GM18861 (cell line): Measurements from ENCODE around the gene BAD.
A peak's percentile ranks its signal among the peaks of the same experiment; 100 is the strongest.

Experiments used
- ATAC-seq: cut with Tn5 transposase; IDR thresholded peaks from one replicate; pipeline ENCODE4 v1.9.1; 2021; ENCODE audit not compliant: unreplicated experiment

Gene BAD

DNA sequence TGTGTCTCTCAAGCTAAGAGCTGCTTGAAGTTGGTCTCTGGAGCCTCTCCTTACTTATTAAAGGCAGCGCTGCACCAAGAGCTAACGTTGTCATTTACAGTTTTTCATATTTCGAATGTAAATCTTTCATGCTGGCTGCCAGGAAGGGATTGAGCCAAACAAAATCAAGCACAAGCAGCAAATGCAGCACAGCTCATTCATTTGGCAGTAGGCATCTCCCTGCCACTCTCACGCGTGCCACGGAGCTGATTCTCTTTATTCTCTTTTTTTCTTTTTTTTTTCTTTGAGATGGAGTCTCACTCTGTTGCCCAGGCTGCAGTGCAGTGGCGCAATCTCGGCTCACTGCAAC is 51.5 kb downstream of the BAD start:
- no peak for ATAC-seq

DNA sequence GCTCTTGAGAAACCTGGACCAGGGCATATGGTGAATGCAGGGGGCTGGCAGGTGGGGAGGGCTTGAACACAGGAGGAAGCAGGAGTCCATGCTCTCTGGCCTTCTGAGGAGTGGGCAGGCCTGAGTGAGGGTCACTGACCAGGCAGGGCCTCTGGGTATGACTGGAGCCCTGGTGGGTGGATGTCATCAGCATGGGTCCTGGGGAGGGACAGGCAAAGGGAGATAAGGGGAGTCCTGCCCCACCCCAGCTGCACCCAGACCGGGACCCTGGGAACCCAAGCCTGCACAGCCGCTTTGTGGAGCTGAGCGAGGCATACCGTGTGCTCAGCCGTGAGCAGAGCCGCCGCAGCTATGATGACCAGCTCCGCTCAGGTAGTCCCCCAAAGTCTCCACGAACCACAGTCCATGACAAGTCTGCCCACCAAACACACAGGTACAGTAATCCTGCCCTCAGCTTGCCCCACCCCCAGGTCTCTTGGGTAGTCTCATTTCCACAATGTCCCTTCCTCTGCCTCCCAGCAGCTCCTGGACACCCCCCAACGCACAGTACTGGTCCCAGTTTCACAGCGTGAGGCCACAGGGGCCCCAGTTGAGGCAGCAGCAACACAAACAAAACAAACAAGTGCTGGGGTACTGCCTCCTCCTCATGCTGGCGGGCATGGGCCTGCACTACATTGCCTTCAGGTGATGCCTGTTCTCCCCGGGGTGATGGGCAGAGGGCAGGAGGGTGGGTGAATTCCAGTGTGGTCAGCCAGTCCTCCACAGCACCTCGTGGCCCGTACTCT is 52.1 kb downstream of the BAD start:
- no peak for ATAC-seq

DNA sequence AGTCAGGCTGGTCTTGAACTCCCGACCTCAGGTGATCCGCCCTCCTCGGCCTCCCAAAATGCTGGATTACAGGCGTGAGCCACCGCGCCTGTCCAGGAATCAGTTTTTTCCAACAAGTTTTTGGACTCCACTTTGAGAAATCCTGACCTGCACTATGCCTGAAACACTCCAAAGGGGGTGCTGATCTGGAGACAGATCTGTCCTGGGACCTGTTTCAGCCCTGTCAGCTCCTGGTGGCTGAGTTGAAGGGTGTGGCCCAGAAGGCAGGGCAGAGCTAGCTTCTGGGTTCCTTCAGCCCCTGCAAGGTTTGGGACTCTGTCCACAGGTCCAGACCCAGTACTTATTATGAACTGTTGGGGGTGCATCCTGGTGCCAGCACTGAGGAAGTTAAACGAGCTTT is 52.9 kb downstream of the BAD start:
- ATAC-seq = no peak

DNA sequence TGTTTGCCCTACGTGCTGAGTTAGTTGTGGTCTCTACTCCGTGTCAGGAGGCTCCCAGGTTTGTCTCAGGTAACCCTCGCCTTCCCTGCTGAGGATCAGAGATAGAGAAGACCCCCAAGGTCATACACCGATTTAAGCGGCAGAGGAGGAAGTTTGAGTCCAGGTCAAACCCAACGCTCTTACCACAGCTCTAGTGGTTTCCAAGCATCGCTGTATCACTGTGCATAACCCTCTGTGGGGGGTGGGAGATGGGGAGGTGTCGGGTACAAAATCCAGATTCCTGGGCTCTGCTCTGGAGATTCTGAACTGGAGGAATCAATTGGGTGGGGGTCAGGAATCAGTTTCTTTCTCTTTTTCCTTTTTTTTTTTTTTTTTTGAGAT is 53.5 kb downstream of the BAD start:
- no peak for ATAC-seq

DNA sequence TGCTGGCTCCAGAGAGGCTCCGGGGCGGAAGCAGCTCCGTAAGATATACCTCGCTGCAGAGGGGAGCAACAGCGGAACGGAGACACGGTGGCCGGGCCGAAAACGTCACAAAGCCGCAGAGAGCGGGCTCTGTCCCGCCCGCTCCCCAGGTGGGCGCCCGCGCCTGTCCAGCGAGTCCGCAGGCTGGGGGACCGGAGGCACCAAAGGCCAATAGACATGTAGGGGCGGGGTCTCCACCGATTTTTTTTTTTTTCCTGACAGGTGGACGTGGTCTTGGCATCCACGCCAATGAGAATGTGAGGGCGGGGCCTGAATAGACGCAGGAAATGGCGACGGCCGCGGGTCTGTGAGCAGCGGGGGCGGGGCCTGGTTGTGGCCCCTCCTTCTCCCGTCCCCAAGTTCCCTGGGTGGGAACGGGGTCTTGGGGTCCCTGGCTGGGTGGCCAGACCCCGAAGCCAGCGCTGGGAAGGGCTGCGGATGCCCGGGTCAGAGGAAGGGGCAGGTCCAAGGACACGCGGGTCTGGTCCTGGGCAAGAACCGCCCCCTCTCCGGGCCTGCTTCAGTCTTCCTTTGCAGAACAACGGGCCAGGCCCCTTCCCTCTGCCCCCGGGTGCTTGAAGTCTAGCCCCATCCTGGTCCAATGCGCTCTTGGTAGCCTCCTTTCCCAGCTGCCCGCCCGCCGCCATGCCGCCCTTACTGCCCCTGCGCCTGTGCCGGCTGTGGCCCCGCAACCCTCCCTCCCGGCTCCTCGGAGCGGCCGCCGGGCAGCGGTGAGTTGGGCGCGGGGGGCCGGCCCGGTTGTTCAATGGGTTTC is 54.1 kb downstream of the BAD start, which contains the start of gene DNAJC4:
Gene DNAJC4 (plus strand): TSS at position 378 of the 814 bp plus-strand sequence. CDS start 307 bp downstream, at position 685.
- ATAC-seq = no peak

DNA sequence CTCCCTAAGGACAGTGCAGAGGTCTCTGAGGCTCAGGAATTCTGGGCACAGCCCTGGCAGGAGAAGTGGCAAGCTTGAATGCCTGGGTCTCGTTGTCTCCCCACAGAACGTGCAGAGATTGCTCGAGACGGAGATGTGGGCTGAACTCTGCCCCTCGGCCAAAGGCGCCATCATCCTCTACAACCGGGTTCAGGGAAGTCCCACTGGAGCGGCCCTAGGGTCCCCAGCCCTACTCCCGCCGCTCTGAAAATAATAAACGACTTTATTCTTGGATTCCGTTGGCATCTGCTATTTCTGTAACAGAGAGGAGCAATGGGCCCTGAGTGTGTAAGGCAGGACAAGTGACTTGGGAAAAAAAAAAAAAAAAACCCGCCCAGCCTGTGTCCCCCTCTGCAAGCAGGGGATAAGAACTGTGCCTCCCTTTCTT is 54.7 kb downstream of the BAD start:
- no peak for ATAC-seq

DNA sequence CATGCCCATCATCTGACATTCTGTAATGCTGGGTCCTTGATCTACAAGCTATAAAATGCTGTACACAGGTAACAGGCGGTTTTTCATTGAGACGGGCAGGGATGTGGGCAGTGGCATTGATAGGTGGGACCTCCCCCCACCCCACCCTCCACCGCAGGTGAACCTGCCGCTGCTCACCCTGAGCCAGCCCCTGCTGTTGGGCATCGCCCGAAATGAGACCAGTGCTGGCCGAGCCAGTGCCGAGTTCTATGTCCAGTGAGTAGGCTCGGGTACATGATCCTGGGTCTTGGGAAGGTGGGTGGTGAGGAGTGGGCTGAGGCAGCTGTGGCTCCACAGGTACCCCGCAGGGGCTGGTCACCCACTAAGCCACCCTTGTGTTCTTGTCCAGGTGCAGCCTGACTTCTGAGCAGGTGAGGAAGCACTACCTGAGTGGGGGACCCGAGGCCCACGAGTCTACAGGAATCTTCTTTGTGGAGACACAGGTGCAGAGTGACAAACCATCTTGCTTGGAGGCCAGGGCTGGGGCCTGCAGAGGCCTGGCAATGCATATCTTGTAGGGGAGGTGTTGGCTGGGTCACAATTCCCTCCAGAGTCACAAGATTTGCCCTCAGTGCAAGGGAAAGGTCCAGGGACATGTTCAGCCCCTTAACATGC is 55.2 kb downstream of the BAD start:
- no peak for ATAC-seq

DNA sequence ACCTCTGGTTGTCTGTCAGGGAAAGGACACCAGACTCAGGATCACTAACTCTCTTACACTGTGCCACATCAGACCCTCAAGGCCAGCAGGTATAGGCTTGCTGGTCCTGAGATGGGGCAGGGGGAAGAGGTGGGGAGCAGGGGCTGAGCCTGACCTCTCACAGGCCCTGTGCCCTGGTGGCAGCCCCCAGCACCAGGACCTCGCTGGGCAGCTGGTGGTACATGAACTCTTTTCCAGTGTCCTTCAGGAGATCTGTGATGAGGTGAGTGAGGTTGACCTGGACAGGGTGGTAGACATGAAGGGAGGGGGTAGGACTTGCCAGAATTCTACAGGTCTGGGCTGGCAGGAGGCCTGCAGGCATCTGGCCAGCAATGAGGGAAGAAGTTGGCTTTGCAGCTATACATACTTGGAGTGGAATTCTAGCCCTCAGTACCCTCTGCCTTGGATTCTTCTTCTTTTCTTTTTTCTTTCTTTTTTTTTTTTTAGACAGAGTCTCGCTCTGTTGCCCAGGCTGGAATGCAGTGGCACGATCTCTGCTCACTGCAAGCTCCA is 57.0 kb downstream of the BAD start:
- no peak for ATAC-seq

DNA sequence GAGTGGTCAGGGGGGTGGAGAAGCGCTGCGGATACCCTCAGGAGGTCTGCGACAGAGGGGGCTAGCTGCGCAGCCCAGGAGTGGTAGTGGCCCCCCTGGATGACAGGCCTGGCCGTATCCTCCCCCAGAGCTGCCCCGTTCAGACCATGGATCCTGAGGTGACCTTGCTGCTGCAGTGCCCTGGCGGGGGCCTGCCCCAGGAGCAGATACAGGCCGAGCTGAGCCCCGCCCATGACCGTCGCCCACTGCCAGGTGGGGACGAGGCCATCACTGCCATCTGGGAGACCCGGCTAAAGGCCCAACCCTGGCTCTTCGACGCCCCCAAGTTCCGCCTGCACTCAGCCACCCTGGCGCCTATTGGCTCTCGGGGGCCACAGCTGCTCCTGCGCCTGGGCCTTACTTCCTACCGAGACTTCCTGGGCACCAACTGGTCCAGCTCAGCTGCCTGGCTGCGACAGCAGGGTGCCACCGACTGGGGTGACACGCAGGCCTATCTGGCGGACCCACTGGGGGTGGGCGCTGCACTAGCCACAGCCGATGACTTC is 57.9 kb downstream of the BAD start:
- ATAC-seq = no peak

DNA sequence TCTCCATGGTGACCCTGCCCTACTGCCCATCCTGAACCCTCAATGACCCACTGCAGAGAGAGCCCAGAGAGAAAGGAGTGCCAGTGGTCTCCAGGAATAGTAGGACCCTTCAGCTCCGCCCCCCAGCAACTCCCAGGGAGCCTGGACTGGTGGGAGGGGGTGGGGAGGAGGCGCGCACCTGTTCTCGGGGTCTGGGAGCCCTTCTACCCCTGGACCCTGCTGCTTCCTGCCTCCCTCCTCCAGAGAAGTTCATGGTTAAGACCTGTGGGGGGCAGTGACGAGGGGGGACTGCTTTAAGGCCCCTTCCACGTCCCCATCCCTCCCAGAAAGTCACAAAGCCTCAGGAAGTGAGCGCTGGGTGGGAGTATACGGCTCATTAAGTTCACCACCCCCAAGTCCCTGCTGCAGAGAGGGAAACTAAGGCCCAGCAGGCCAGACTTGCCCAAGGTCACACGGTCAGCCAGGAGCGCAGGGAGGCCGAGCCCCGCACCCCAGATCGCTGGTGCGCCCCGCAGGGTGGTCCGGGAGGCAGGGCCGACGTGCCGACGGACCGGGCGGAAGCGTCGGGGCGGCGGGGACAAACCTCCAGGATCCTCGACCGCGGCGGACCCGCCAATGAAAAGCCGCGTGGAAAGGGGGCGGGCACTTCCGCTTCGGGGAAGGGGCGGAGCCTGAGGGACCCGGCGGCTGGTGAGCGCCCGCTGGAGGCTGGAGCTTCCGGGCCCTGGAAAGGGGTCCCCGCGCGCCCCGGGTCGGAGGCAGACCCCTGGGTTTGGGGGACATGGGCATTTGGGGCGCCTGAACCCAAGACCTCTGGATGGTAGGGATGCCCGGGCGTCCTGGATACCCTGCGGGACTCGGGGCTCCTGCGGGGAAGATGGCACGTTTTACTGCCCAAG is 58.6 kb downstream of the BAD start, which contains the start of the genes NUDT22 and TRPT1:
Gene NUDT22 (plus strand): TSS at position 667 of the 899 bp plus-strand sequence. CDS start 379 bp downstream, outside the sequence.
Gene TRPT1 (minus strand): TSS at position 579 of the 899 bp plus-strand sequence. CDS start 326 bp downstream, at position 253.
- peak; percentile 35 for ATAC-seq

DNA sequence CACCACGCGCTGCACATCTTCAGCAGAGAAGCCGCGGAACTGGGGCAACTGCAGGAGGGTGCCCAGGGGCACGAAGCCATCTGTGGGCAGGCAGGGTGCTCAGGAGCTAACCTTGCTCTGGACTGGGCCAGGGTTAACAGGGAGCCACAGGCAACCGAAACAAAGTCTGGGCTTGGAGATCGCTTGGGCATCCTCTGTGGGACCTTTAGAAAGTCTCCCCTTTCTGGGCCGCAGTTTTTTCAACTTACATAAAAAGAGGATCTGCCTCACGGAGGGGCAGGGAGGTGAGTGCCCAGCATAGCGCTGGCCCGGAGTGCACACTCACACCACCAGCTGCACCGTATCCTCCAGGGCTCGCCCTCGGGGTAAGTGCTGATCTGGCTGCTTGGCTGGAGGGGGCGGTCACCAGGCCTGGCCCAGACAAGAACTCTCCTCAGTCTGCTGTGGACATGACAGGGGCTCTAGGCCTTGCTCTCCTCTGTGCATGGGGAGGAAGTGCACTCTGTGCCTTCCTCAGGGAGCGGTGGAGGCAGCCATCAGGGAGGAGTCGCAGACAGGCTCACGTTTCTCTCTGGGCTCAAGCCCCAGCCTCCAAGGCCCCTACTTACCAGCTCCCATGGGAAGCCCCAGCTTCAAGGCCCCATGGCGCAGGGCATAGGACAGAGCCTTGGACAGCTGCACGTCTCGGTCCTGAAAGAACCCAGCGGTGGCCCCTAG is 59.4 kb downstream of the BAD start:
- no peak for ATAC-seq

DNA sequence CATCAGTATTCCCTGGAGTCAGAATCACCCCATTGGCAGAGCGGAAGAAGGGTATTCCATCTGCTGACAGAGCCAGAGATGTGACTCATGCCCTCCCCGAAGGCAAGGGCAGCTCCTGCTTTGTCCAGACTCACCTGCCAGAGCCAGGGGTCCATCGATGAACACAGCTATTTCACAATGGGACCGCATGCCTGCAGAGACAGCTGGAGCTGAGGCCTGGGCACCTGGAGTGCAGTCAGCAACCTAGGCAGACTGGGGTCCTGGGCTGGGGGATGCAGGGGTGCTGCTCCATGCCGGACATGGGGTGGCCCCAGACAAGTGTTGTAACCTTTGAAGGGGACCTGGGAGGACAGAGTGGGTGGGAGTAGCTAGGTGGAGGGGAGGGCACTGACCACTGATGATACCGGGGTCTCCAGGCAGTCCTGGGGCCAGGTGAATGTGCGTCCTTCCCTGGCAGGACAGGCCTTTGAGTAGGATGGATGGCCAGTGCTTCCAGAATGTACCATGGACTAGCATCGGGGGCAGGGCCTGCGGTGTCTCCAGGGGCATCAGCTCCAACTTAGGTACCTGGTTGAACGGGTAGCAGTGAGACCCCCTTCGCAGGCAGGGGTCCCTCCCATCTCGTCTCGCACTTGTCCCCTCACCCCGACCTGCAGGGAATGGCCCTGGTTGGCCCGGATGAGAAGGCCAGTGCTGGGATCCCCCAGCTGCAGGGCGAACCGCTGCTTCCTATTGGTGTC is 60.1 kb downstream of the BAD start:
- no peak for ATAC-seq

DNA sequence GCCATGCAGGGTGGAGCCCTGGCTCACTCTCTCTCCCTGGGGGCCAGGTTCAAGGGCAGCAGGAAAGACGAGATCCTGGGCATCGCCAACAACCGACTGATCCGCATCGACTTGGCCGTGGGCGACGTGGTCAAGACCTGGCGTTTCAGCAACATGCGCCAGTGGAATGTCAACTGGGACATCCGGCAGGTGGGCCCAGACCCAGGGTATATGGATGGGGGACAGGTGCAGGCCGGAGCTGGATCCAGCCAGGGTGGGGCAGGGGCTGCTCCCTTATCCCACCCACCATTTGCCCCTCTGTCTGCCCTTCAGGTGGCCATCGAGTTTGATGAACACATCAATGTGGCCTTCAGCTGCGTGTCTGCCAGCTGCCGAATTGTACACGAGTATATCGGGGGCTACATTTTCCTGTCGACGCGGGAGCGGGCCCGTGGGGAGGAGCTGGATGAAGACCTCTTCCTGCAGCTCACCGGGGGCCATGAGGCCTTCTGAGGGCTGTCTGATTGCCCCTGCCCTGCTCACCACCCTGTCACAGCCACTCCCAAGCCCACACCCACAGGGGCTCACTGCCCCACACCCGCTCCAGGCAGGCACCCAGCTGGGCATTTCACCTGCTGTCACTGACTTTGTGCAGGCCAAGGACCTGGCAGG is 61.3 kb downstream of the BAD start:
- no peak for ATAC-seq

DNA sequence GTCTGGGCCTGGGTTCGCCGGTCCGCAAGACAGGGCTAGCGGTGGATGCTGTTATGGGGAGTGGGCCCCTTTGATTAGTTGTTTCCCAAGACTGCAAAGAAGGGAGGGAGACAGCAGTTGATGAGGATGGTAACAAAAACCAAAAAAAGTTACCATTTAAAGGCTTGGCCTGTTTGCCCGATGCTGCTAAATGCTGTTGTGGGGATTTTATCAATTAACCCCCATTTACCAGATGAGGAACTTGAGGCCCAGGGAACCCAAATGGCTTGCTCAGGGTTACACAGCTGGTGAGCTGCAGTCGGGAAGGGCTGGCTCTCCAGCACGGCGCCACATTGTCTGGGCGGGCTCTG is 61.8 kb downstream of the BAD start:
- no peak for ATAC-seq

DNA sequence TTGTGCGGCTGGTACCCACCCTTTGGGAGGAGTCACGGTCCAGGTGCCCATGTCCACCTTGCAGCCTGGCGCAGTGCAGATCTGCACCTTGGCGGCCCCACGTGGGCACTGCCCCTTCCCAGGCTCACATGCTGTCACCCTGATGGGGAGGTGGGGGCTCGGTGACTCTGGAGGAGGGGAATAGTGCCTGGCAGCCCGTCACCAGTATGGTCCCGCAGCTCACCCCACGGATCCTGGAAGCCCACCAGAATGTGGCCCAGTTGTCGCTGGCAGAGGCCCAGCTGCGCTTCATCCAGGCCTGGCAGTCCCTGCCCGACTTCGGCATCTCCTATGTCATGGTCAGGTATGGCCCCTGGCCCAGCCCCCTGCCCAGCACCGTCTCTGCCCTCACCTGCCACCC is 63.7 kb downstream of the BAD start:
- no peak for ATAC-seq

DNA sequence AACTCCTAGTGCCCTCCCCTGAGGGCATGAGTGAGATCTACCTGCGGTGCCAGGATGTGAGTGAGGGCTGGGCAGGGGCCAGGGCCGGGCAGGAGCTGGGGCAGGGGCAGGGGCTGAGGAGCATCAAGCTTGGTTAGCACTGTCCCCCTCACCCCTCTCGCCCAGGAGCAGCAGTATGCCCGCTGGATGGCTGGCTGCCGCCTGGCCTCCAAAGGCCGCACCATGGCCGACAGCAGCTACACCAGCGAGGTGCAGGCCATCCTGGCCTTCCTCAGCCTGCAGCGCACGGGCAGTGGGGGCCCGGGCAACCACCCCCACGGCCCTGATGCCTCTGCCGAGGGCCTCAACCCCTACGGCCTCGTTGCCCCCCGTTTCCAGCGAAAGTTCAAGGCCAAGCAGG is 64.2 kb downstream of the BAD start:
- no peak for ATAC-seq
